ENCODE results near the gene TBX6. TPM values are rescaled to one million over a fixed set of nuclear protein-coding genes. Genes with fewer than 3 reads are reported as not detected.

TBX6 gene
- total and polyA plus RNA-seq, 10 donors, result 0.66 to 3.4 (median 1.8) TPM; not detected in 1

DNA sequence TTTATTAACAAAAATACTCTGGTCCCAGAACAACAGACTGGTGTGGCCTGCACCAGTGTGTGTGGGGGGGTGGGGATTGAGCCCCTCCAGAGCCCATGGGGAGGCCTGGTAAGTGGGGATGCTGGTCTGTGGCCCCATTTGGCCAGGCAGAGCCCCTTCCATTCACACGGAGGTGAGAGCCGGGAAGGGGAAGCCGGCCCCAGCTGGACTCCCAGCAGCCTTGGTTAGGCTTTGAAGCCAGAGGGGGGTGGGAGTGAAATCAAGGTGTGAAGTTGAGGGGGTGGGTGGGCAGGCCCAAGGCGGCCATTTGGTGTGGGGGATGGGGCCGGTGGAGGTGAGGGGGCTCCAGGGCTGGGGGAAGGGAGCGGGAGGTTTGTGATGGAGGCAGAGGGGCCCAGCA is 5.9 kb downstream of the TBX6 start:
- no peaks in the 10 kb centered on the region for H3K9me3 ChIP-seq
- peaks cover under 1 to 59% (median 17%) of the 10 kb centered on the region in 6 donors for H3K4me1 ChIP-seq
- H3K4me3 ChIP-seq, result no peak overlapping the region
- H3K36me3 ChIP-seq, result peaks cover 6 to 62% (median 53%) of the 10 kb centered on the region in 6 donors
- no peak for TF ChIP-seq POLR2AphosphoS5 (IDR thresholded peaks at IDR 0.05)
- TF ChIP-seq, protein P1, sequence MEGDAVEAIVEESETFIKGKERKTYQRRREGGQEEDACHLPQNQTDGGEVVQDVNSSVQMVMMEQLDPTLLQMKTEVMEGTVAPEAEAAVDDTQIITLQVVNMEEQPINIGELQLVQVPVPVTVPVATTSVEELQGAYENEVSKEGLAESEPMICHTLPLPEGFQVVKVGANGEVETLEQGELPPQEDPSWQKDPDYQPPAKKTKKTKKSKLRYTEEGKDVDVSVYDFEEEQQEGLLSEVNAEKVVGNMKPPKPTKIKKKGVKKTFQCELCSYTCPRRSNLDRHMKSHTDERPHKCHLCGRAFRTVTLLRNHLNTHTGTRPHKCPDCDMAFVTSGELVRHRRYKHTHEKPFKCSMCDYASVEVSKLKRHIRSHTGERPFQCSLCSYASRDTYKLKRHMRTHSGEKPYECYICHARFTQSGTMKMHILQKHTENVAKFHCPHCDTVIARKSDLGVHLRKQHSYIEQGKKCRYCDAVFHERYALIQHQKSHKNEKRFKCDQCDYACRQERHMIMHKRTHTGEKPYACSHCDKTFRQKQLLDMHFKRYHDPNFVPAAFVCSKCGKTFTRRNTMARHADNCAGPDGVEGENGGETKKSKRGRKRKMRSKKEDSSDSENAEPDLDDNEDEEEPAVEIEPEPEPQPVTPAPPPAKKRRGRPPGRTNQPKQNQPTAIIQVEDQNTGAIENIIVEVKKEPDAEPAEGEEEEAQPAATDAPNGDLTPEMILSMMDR (IDR thresholded peaks at IDR 0.05 in 8 of 11, conservative IDR thresholded peaks at IDR 0.05 in 3 of 11), result no peak
- no peak for TF ChIP-seq POLR2A (IDR thresholded peaks at IDR 0.05)
- WGBS, 5 donors, result 77 to 91% (median 84%) methylated on average over 5 to 6 of the region's 6 CpGs
- H3K27ac ChIP-seq, result peak overlapping the region in 3 of 8 donors; percentile 75 to 85 (median 77)
- DNase-seq, result no peak
- no peaks in the 10 kb centered on the region for H3K27me3 ChIP-seq (replicated peaks in 1 of 7)
- intact Hi-C loops (cut with DNase I; ENCODE audit: low total_unique reads), result no loop called here

DNA sequence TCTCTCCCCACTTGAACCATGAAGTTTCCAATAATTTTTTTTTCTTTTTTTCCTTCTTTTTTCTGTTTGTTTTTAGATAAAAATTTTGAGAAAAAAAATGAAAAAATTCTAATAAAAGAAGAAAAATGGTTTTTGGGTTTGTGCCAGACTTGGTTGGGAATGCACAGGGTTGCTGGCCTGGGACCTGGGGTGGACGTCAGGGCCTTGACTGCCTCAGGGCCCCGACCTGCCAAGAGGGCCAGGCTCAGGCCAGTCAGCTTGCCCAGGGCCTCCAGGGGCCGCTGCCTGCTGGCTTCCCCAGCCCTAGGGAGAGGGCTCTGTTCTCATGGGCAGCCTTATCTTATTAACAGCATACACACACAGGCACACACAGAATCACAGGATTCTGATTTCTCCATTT is 6.5 kb downstream of the TBX6 start:
- Histone ChIP-seq H3K36me3 (peaks cover 6 to 68% (median 58%) of the 10 kb centered on the region in 6 donors), H3K9me3 (no peaks in the 10 kb centered on the region), H3K4me3 (no peak overlapping the region), H3K4me1 (peaks cover 0 to 53% (median 13%) of the 10 kb centered on the region in 6 donors), H3K27ac (peak overlapping the region in 5 of 8 donors; percentile 0 to 85 (median 29)), H3K27me3 (replicated peaks in 1 of 7) (no peaks in the 10 kb centered on the region)
- intact Hi-C loops (cut with DNase I; ENCODE audit: low total_unique reads), result no loop called here
- no peak for DNase-seq
- 77 to 87% (median 82%) methylated on average over 3 of the region's 3 CpGs for WGBS, 5 donors
- TF ChIP-seq, protein P1 (IDR thresholded peaks at IDR 0.05 in 8 of 11, conservative IDR thresholded peaks at IDR 0.05 in 3 of 11), result no peak
- peak in 1 of 3 donors; percentile 43 for TF ChIP-seq POLR2AphosphoS5 (IDR thresholded peaks at IDR 0.05)

DNA sequence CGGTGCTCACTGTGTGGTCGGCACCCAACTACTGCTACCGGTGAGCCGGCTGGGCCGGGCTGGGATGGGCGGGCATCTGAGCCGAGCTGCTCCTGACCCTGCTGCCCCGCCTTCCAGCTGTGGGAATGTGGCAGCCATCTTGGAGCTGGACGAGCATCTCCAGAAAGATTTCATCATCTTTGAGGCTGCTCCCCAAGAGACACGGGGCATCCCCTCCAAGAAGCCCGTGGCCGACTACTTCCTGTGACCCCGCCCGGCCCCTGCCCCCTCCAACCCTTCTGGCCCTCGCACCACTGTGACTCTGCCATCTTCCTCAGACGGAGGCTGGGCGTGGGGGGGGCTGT is 6.9 kb downstream of the TBX6 start:
- WGBS, 5 donors, result 58 to 68% (median 63%) methylated on average over 16 to 17 of the region's 17 CpGs

DNA sequence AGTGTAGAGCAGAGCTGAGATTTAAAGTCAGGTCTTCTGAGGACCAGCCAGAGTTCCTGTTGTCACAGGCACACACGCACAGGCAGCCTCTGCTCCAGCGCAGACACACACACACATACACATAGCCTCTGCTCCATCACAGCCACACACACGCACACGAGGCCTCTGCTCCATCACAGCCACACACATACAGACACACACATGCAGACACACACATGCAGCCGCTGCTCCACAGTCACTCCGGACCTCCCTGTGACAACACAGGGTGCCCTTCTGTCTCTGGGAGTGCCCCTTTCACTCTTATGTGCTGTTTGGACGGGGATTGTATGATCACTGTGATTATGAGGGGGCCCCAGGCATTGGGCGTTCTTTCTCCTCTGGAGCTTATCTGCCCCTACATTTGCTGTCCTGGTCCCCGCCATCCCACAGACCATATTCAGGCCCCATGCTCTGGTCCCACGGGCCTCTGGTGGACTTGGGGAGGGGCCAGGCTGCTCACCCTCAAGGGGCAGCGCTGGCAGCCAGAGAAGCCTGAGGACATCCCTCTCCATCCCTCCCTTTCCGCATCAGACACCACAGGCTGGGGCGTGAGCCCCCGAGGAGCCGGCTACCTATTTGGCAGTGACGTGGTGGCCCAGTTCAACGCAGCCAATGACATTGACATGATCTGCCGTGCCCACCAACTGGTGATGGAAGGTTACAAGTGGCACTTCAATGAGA is 7.5 kb downstream of the TBX6 start:
- peak overlapping the region in 3 of 8 donors; percentile 0 to 85 (median 32) for H3K27ac ChIP-seq
- H3K36me3 ChIP-seq, result peaks cover 6 to 77% (median 68%) of the 10 kb centered on the region in 6 donors
- no peak overlapping the region for H3K4me3 ChIP-seq
- H3K4me1 ChIP-seq, result peaks cover 0 to 52% (median 14%) of the 10 kb centered on the region in 6 donors
- intact Hi-C loops (cut with DNase I; ENCODE audit: low total_unique reads), result no loop called here
- no peak for DNase-seq
- H3K27me3 ChIP-seq (replicated peaks in 1 of 7), result no peaks in the 10 kb centered on the region
- 85 to 91% (median 90%) methylated on average over 17 to 18 of the region's 18 CpGs for WGBS, 5 donors
- no peaks in the 10 kb centered on the region for H3K9me3 ChIP-seq
- TF ChIP-seq, protein P1 (IDR thresholded peaks at IDR 0.05 in 8 of 11, conservative IDR thresholded peaks at IDR 0.05 in 3 of 11), result no peak
- TF ChIP-seq POLR2A (IDR thresholded peaks at IDR 0.05) (no peak), POLR2AphosphoS5 (IDR thresholded peaks at IDR 0.05) (no peak)

More for the DNA sequence above, 6.9 kb downstream of the TBX6 start:
- intact Hi-C loops (cut with DNase I; ENCODE audit: low total_unique reads), result no loop called here
- Histone ChIP-seq H3K27me3 (replicated peaks in 1 of 7) (no peaks in the 10 kb centered on the region), H3K36me3 (peaks cover 6 to 72% (median 63%) of the 10 kb centered on the region in 6 donors), H3K27ac (peak overlapping the region in 5 of 8 donors; percentile 0 to 85 (median 29)), H3K9me3 (no peaks in the 10 kb centered on the region), H3K4me1 (peaks cover 0 to 52% (median 12%) of the 10 kb centered on the region in 6 donors), H3K4me3 (no peak overlapping the region)
- no peak for DNase-seq
- TF ChIP-seq POLR2AphosphoS5 (IDR thresholded peaks at IDR 0.05) (peak in 1 of 3 donors; percentile 47), POLR2A (IDR thresholded peaks at IDR 0.05) (no peak)
